ENCODE results near the gene NUP54. TPM values are rescaled to one million over a fixed set of nuclear protein-coding genes. Genes with fewer than 3 reads are reported as not detected.

NUP54 gene
- total RNA-seq, 4 donors from 2014 or later: 37.7 to 49.7 (median 48.8) TPM

DNA sequence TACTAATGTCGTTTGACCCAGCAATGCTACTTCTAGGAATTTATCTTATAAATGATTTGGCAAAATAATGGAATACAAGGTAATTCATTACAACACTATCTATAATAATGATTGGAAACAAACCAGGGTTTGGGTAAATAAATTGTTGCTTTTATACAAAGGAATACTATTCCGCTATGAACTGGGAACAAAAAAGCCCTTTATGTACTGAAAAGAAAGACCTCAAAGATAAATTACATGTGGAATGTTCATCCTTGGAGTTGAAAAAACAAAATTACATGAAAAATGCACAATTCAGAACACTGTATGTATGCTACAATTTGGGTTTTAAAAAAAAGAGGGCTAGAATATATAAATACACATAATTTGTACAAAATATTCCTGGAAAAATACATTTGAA lies 5.2 kb upstream of the NUP54 start:
- Histone ChIP-seq H3K9me3 (no peaks in the 10 kb centered on the region), H3K27ac (no peak overlapping the region), H3K36me3 (no peaks in the 10 kb centered on the region), H3K27me3 (no peaks in the 10 kb centered on the region), H3K4me1 (peaks cover 13 to 16% of the 10 kb centered on the region in 2 donors), H3K4me3 (replicated peaks in 1 of 3) (no peak overlapping the region)
- no peak for DNase-seq
- WGBS, 2 donors: 88 to 94% methylated on average over 2 of the region's 2 CpGs
- TF ChIP-seq, protein P1, sequence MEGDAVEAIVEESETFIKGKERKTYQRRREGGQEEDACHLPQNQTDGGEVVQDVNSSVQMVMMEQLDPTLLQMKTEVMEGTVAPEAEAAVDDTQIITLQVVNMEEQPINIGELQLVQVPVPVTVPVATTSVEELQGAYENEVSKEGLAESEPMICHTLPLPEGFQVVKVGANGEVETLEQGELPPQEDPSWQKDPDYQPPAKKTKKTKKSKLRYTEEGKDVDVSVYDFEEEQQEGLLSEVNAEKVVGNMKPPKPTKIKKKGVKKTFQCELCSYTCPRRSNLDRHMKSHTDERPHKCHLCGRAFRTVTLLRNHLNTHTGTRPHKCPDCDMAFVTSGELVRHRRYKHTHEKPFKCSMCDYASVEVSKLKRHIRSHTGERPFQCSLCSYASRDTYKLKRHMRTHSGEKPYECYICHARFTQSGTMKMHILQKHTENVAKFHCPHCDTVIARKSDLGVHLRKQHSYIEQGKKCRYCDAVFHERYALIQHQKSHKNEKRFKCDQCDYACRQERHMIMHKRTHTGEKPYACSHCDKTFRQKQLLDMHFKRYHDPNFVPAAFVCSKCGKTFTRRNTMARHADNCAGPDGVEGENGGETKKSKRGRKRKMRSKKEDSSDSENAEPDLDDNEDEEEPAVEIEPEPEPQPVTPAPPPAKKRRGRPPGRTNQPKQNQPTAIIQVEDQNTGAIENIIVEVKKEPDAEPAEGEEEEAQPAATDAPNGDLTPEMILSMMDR (IDR thresholded peaks at IDR 0.05): no peak
- no peak for TF ChIP-seq POLR2A (IDR thresholded peaks at IDR 0.05)
- intact Hi-C loops (cut with DNase I): no loop called here

DNA sequence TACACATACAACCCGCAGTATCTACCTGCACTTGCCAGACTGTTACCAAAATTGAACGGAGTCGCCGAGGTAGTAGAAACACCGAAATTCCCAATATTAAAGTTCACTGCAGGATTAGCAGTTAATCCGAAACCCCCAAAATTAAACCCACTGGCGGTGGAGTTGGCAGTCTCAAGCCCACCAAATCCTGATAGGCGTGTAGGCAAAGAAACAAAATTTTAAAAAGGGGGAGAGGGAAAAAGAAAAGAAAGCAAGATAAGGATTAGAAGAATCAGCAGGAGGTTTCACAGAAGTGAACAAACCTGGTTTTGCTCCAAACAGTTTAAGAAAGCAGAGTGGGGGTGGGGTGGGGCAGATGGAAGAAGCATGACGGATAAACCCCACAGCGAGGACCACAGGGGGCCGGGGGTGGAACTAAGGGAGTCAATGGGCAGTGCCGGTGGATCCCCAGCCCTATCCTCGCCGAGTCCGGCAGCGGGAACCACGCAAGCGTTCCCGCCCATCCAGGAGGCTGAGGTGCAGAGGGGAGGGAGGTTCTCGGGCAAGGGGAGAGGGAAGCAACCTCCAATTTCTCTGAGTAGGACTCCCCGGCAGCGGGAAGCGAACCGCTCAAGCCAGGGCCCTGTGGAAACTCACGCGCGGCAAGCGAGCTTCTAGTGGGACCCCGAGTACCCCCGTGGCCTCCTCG lies 599 bp downstream of the NUP54 start:
- Histone ChIP-seq H3K27me3 (no peaks in the 10 kb centered on the region), H3K27ac (peak overlapping the region; percentile 81 to 92 (median 84)), H3K36me3 (peaks cover 0 to 8% of the 10 kb centered on the region in 2 donors), H3K4me1 (peaks cover 20 to 23% of the 10 kb centered on the region in 2 donors), H3K4me3 (replicated peaks in 1 of 3) (peak overlapping the region; percentile 19 to 92 (median 78)), H3K9me3 (no peaks in the 10 kb centered on the region)
- DNase-seq: peak; percentile 56 to 62
- 0% methylated on average over 21 to 28 of the region's 31 CpGs for WGBS, 2 donors
- TF ChIP-seq, protein P1 (IDR thresholded peaks at IDR 0.05): no peak
- TF ChIP-seq POLR2A (IDR thresholded peaks at IDR 0.05): no peak
- intact Hi-C loops (cut with DNase I): no loop called here

DNA sequence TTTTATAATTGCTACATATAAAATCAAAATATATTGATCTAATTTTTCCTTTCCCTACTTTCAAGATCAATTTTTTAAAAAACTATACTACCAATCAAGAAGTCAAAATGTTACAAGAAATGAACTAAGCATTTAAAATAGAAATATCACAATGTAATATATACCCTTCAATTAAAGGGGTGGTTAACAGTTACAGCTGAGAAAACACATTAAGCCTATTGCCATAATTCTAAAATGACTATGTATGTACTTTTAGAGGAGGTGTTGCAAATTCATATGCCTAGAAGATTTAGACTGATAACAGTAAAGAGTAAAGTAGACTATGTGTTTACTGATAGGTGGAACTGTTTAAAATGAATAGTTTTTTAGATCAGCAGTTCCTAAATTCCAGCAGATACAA lies 3.7 kb downstream of the NUP54 start:
- Histone ChIP-seq H3K9me3 (no peaks in the 10 kb centered on the region), H3K36me3 (peaks cover 6 to 20% of the 10 kb centered on the region in 2 donors), H3K27me3 (no peaks in the 10 kb centered on the region), H3K4me3 (replicated peaks in 1 of 3) (no peak overlapping the region), H3K27ac (no peak overlapping the region), H3K4me1 (peaks cover 16 to 20% of the 10 kb centered on the region in 2 donors)
- intact Hi-C loops (cut with DNase I): no loop called here
- TF ChIP-seq, protein P1 (IDR thresholded peaks at IDR 0.05): no peak
- no peak for TF ChIP-seq POLR2A (IDR thresholded peaks at IDR 0.05)
- DNase-seq: no peak

DNA sequence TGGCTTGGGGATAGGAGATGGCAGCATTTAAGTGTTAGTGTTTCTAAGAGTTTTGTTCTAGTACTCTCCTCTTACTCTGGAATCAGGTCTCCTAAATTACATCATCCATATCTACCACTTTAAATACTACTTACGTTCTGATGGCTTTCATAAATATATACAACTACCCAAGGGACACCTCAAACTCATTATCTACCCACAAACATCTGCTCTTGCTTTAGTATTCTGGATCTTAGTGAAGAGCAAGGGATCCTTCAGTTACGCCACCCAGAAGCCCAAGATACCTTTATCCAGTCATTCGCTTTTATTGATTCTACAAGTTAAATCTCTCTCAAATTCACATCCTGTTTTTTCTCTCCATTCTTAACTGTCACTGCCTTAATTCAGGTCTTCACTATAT lies 7.0 kb downstream of the NUP54 start:
- WGBS, 2 donors: 92 to 96% methylated on average over 3 of the region's 3 CpGs
- H3K9me3 ChIP-seq: no peaks in the 10 kb centered on the region
- intact Hi-C loops (cut with DNase I): no loop called here
- no peak overlapping the region for H3K27ac ChIP-seq
- TF ChIP-seq, protein P1 (IDR thresholded peaks at IDR 0.05): no peak
- no peak for TF ChIP-seq POLR2A (IDR thresholded peaks at IDR 0.05)
- no peak overlapping the region for H3K4me3 ChIP-seq (replicated peaks in 1 of 3)
- DNase-seq: no peak
- H3K4me1 ChIP-seq: peaks cover 4 to 6% of the 10 kb centered on the region in 2 donors
- H3K27me3 ChIP-seq: no peaks in the 10 kb centered on the region
- peaks cover 6 to 27% of the 10 kb centered on the region in 2 donors for H3K36me3 ChIP-seq

DNA sequence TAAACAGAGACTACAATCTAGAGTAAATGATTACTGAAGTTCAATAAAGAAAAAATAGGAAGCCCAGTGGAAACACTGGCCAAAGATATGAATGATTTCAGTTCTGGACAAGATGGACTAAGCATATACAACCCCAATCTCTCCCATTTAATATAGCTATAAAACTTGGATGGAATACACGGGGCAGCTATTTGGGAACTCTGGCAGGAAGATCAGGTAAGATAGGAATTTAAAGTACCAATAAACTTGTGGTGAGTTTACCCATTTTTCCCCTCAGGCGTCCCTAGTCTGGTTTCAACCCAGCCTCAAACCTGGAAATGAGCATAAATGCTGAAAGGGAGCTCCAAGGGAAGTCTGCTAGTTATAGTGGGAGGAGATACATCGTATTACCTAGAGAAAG lies 20.4 kb downstream of the NUP54 start:
- Histone ChIP-seq H3K9me3 (no peaks in the 10 kb centered on the region), H3K27me3 (no peaks in the 10 kb centered on the region), H3K27ac (no peak overlapping the region), H3K4me1 (no peaks in the 10 kb centered on the region), H3K36me3 (peaks cover 0 to 11% of the 10 kb centered on the region in 2 donors), H3K4me3 (replicated peaks in 1 of 3) (no peak overlapping the region)
- DNase-seq: no peak
- intact Hi-C loops (cut with DNase I): no loop called here
- TF ChIP-seq, protein P1 (IDR thresholded peaks at IDR 0.05): no peak
- no peak for TF ChIP-seq POLR2A (IDR thresholded peaks at IDR 0.05)
- 97% methylated on average over 3 of the region's 3 CpGs for WGBS, 2 donors
